Stomach (tissue), 4 donors: Measurements from ENCODE around the gene FAM47E.

Source experiments
- CTCF ChIP-seq, 7 experiments: fragments of 450-650 bp in 4 of 7; fragments of 200-600 bp in 3 of 7; sonication (generic) in 3 of 7; IDR thresholded peaks; one replicate each; pipeline ENCODE4 v1.5.1; 2016 to 2019; ENCODE audit warnings: antibody characterized with exemption in 7 of 7, control low read depth in 2 of 7, mild to moderate bottlenecking in 1 of 7
- EP300 ChIP-seq: sonication (generic); formaldehyde crosslinking; IDR thresholded peaks from one replicate; pipeline ENCODE4 v1.6.1; 2017; ENCODE audit warnings: antibody characterized with exemption

- no peak for TF ChIP-seq EP300
- no peak for TF ChIP-seq CTCF (IDR thresholded peaks at IDR 0.05)
These were observed 44.0 kb upstream of the FAM47E start for GRCh38 chr4:76207549-76207948.
